GM12872 (cell line): ENCODE measurements around the gene TBC1D5.

Experiments used
- CTCF ChIP-seq: IDR thresholded peaks from 3 replicates; pipeline ENCODE4 v1.5.1; 2011; ENCODE audit warnings: low read depth, mild to moderate bottlenecking, low read length, moderate library complexity; ENCODE audit not compliant: insufficient read depth

Gene TBC1D5

DNA sequence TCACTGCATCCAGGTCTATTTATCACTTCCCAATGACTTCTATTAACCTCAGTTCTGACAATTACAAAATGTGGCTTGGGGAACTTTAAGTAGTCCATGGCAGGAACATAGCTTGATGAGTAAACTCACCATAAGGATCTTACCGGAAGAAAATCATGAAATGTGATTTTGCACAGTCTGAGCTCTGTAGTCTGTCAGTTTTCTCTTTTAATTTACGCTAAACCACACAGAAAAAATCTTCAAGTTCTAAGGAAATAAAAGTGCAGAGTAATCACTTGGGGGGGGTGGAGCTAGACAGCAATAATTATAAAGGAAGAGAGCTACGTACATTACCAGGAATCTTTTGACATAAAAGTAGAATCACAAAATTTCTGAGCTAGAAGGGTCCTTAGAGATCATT is 9.2 kb downstream of the TBC1D5 start:
- no peak for TF ChIP-seq CTCF

DNA sequence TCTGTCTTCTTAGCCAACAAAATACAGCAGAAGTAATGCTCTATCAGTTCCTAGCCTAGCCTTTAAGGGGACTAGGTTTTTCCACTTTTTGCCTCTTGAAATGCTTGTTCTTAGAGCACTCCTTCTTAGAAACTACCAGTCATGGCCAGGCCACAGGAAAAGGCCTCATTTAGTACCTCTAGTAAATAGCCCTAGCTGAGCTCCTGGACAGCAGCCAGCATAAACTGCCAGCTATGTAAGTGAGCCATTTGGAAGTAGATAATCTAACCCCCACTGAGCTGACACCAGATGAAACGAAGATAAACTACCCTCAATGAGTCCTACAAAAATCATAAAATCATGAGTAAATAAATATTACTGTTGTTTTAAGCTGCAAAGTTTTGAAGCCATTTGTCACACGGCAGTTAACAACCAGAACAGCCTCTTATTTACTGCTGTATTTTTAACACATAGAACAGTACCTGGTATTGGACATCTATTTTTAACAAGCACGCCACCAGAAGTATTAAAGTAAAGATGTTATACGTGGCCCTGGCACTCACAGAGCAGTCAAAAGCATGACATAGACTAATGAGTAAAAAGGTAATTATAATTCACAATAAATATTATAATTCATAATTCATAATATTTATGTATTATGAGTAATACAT is 12.0 kb downstream of the TBC1D5 start:
- no peak for TF ChIP-seq CTCF

GRCh38 chr3:17726313-17726712 is 16.1 kb downstream of the TBC1D5 start:
- no peak for TF ChIP-seq CTCF

DNA sequence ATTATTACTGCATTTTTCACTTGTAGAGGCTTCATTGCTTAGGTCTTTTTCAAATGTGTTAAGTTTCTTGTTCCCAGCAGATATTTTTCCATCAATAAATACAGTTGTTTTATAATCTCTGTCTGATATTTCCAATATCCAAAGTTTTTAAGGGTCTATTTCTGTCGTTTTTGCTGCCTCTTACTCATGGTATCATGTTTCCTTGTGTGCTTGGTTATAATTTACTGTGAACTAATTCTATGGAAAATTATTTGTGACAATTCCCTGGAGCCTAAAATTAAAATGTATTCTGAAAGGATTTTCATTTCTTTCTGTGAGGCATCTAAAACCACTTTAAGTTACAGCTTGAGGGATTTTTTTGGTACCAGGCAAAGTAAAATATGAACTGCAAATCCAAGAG is 17.5 kb downstream of the TBC1D5 start:
- no peak for TF ChIP-seq CTCF

- no peak for TF ChIP-seq CTCF
These were observed 18.3 kb downstream of the TBC1D5 start for GRCh38 chr3:17724122-17724521.

DNA sequence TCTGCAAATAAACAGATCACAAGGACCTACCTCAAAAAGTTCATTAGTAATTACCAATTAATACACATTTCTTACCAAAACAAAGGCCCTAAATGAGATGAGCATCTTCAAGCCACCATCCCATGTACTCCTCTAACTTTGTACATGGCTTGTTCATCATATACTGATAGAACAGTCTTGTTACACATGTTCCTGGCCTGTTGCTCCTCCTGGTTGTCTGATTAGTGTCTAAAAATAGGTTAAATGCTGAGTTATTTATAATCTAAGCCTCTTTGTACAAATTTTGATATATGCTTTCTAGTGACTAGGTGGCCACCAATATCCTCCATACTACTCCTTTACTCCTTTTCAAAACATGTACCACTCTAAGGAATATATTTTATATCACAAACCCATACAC is 25.0 kb downstream of the TBC1D5 start:
- TF ChIP-seq CTCF = no peak

DNA sequence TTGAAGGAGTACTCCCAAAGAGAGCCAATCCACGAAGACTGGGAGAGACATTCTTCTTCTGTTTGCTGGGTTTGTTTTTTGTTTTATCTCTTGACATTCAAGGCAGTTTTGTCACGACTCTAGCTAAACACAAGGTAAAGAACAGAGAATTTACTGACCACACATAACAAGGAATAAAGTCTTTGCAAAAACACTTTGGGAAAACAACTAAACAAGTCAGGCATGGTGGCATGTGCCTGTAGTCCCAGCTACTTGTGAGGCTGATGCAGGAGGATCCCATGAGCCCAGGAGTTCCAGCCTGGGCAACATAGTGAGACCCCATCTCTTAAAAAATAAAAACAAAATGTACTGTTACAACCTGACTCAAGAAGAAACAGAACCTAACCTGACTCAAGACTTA is 28.0 kb downstream of the TBC1D5 start:
- TF ChIP-seq CTCF = no peak
